ENCODE measurements around the gene PRIMA1.

DNA sequence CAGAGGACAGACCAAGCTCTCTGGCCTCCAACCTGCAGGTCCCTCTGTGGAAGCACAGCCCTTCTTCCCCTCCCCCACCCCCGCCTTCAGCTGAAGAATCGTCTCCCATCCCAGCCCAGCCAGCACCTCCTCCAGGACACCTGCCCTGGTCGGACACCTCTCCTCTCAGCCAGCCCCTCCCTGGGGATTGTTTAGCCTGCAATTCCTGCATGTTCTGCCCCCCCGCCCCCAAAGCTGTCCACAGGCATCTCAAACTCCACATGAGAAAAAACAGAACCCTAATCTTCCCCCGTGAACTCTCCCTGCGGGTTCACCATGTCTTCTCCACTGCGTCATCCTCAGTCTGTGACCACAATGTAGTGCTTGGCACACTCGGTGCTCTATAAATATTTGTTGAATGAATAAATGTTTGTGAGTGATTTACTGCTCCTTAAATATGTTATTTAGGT, 24.1 kb downstream of the PRIMA1 start:
- TF ChIP-seq, protein P1, sequence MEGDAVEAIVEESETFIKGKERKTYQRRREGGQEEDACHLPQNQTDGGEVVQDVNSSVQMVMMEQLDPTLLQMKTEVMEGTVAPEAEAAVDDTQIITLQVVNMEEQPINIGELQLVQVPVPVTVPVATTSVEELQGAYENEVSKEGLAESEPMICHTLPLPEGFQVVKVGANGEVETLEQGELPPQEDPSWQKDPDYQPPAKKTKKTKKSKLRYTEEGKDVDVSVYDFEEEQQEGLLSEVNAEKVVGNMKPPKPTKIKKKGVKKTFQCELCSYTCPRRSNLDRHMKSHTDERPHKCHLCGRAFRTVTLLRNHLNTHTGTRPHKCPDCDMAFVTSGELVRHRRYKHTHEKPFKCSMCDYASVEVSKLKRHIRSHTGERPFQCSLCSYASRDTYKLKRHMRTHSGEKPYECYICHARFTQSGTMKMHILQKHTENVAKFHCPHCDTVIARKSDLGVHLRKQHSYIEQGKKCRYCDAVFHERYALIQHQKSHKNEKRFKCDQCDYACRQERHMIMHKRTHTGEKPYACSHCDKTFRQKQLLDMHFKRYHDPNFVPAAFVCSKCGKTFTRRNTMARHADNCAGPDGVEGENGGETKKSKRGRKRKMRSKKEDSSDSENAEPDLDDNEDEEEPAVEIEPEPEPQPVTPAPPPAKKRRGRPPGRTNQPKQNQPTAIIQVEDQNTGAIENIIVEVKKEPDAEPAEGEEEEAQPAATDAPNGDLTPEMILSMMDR (IDR thresholded peaks at IDR 0.05): no peak
- peak; percentile 96 for TF ChIP-seq POLR2AphosphoS5 (IDR thresholded peaks at IDR 0.05)
- no peak for TF ChIP-seq POLR2A (IDR thresholded peaks at IDR 0.05)
